ENCODE results near the gene LGR4.
"Not testable (repeated sequence)": the region's sequence is repeated elsewhere in the genome, so short reads cannot be mapped to it uniquely, and the experiment has no call there.

The LGR4 gene, protein sequence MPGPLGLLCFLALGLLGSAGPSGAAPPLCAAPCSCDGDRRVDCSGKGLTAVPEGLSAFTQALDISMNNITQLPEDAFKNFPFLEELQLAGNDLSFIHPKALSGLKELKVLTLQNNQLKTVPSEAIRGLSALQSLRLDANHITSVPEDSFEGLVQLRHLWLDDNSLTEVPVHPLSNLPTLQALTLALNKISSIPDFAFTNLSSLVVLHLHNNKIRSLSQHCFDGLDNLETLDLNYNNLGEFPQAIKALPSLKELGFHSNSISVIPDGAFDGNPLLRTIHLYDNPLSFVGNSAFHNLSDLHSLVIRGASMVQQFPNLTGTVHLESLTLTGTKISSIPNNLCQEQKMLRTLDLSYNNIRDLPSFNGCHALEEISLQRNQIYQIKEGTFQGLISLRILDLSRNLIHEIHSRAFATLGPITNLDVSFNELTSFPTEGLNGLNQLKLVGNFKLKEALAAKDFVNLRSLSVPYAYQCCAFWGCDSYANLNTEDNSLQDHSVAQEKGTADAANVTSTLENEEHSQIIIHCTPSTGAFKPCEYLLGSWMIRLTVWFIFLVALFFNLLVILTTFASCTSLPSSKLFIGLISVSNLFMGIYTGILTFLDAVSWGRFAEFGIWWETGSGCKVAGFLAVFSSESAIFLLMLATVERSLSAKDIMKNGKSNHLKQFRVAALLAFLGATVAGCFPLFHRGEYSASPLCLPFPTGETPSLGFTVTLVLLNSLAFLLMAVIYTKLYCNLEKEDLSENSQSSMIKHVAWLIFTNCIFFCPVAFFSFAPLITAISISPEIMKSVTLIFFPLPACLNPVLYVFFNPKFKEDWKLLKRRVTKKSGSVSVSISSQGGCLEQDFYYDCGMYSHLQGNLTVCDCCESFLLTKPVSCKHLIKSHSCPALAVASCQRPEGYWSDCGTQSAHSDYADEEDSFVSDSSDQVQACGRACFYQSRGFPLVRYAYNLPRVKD

DNA sequence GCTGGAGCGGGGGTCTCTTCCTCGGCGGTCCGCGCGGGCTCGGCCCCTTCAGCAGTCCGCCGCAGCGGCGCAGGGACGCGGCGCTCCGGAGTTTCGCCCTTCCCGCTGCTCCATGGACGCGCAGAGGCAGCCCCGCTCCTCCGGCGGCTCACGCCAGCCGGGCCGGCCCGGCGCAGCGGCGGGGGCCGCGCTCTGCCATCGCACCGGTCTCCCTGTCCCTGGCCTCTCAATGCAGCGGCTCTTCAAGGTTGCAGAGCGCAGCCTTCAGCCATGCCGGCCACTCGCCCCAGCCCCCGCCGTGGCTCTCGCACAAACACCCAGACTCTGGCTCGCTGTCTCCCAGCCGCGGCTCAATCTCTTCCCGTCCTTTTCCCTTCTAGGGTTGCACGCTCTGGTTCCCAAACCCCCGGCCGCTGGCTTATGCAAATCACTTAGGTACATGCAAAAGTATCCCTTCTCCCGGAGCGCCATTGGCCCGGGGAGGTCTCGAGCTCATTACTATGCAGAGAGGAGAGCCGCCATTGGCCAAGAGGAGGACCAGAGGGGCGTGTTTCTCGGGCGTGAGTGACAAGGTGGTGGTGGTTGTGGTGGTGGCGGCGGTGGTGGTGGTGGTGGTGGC is at the start of gene LGR4:
TSS of gene LGR4 (minus strand) at position 393 of the 619 bp plus-strand sequence. CDS start 488 bp downstream, outside the sequence.
- DNase-seq: peak; percentile 96

DNA sequence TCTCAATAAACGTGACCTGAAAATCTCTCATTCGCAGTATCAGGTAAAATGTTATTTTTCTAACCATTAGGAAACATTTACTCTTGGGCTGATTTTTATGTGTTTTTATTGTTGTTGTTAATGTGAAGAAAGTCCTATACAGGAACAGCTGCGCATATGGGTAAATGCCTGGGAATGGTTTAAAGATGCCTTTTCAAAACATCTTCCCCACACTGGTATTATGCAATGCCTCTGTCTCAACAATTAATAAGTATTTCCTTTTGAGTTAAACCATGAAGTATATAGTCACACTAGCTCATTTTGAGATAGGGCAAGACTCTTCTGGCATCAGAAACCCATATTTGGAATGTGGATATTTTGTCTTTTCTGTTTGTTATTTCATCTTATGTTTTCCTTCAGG is 47.6 kb upstream of the LGR4 start:
- DNase-seq: no peak

DNA sequence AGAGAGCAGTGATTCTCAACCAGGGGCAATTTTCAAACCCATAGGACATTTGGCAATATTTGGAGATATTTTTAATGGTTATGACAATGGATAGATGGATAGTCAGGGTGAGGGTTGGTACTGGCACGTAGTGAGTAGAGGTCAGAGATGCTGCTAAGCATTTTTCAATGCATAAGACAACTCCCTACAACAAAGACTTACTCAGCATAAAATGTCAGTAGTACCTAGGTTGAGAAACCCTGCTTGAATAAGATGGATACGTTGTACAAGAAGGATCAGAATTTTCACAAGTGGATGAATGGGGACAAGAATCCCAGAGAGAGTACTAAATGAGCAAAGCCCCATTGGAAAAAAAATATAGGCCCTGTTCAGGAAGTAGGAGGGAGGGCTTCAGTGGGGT is 45.9 kb upstream of the LGR4 start:
- DNase-seq: no peak

DNA sequence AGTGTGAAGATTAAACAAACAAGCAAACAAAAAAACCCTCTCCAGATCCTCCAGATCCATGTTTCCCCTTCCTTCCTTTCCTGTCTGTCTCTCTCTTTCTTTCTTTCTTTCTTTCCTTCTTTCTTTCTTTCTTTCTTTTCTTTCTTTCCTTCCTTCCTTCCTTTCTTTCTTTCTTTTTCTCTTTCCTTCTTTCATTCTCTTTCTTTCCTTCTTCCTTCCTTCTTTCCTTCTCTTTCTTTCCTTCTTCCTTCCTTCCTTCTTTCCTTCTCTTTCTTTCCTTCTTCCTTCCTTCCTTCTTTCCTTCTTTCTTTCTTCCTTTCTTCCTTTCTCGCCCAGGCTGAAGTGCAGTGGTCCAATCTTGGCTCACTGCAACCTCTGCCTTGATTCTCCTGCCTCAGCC is 44.9 kb upstream of the LGR4 start:
- DNase-seq: not testable (repeated sequence)

DNA sequence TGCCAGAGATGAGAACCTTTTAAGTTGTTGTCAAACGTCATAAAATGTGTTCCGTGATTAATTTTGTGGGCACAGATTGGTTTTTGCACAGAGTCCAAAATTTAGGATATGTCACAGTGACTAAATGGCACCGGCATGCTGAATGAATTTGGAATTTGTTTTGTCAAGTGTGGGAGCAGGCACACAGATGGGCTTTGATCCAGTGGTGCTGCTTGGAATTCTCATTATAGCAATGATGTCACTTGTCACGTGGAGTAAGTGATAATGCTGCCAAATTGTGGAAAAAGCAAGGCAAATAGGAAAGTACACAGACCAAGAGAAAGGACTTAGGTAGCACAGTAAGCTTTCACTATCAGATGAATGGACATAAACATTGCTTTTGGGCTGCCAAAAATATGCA is 42.0 kb upstream of the LGR4 start:
- DNase-seq: no peak

DNA sequence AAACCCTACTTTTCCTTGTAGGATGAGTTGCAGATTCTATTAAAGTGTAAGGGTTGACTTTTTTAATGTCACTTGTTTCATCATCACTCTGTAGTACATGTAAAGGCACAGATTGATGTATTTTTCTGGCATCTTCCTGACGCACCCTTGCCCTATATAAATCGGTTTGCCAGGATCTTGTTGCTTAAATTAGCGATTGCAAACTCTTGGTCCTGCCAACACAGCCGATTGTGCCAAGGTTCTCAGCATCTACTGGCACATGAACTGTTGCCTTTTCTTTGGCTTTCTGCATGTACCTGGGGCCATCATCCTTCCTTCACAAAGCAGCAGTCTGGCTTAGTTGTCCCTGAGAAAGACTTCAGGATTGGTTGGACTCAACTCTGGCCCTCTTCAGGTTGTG is 41.5 kb upstream of the LGR4 start:
- no peak for DNase-seq

DNA sequence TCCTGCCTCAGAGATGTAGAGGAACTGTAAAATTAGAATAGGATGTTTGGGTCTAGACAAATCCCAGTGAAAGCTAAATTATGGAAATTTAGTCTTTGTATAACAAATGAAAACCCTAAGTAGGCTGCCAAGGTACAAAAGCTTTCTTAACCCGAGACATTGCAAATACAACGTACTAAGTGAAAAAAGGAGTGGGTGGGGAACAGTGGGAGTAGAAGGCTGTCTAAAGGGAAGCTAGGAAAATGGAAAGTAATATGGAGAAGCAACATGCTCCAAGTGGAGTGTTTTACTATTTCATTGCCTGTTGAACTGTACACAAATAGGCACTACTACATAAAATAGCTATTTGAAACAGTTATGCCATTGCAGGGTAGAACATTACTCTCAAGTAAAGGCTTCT is 40.8 kb upstream of the LGR4 start:
- no peak for DNase-seq

DNA sequence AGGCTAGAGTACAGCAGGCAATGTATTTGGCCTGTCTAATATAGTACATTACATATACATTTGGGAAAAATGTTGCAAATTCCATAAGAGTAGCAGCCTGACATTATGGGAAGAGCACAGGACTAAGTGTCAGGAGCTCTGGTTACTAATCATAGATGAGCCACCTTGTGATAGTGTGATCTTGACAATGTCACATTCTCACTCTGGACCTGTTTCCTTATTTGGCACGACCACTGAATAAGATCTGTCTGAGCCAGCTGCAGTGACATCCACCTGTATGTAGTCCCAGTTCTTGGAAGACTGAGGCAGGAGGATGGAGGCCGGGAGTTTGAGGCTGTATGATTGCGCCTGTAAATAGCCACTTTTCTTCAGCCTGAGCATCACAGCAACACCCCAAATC is 39.6 kb upstream of the LGR4 start:
- DNase-seq: no peak

DNA sequence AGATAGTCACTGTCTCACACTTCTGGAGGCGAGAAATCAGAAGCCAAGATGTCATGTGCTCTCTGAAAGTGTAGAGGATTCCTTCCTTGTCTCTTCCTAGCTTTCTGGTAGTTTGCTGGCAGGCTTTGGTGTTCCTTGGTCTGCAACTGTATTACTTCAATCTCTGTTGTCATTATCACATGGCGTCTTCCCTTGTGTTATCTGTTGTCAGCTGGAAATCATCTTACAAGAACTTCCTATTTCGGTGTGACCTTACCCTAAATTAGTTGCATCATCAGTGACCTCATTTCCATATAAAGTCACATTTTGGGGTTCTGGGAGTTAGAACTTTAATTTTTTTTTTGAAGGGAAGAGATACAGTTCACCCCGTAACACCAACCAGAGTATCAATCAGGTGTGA is 37.3 kb upstream of the LGR4 start:
- DNase-seq: no peak

DNA sequence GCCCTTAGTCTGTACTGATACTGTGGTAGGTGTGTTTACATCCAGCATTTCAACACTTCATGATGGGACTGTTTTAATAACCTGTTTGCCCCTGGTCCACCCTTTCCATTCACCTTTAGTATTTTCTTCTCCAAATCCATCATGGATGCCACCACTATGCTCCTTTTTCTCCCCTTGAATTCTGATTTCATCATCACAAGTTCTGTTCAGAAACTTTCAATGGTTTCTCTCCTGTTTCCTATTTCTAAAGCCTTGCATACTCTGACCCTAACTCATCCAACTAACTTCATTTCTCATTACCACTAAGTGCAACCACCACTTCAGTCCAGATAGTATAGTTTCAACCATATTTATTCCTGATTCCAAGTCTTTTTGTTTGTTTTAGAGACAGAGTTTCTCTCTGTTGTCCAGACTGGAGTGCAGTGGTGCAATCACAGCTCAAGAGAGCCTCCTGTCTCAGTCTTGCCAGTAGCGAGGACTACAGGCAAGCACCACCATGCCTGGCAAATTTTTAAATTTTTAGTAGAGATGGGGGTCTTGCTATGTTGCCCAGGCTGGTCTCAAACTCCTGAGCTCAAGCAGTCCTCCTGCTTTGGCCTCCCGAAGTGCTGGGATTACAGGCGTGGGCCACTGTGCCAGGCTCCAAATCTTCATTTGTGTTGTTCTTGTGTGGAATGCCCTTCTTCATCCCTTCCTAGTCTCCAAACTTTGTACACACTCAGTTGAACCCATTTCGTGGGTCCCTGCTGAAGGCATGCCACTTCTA is 35.1 kb upstream of the LGR4 start:
- no peak for DNase-seq

DNA sequence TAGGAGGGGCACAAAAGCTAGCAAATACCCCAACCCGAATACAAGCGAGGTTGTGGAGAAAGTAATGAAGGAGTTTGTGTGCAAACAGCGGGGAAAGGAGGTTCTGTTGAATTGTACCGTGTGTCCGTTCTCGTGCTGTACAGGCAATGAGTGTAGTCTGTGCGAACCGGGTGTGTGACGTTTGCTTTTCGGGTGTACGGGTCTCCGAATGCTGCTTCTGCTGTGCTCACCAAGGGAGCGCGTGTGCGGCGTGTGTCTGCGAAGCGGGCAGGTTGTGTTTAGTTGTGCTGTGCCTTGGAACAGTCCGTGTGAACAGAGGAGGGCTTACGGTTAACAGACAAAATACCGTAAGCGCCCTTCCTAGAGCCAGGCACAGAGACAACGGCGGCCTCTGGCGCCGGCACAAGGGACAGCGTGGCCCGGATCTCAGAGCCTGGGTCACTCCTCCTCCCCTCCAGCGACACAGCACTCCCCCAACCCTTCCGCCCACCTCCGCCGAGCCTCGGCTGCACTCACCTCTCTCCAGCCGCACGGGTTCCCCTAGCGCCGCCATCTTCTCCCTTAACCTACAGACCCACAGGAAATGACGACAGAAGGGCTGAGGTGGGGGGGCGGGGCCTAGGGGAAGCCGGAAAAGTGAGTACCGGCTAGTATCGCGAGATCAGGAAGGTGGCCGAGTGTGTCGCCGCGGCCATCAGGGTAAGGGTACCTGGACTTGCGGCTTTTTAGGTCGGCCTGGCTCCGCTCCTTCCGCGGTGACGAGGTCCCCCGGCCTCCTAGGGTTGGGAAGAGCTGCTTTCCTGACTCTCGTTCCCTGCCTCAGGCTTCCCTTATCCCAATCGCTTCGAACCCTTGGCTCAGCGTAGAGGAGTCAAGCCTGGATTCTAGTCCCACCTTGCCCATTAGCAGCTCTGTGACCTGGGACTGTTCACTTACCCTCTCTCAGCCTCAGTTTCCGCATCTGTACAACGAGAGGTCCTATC is 33.9 kb upstream of the LGR4 start, which contains the start of gene LIN7C:
TSS of gene LIN7C (minus strand) at position 570 of the 983 bp plus-strand sequence. CDS start at position 553, 17 bp downstream.
- DNase-seq: peak; percentile 95

DNA sequence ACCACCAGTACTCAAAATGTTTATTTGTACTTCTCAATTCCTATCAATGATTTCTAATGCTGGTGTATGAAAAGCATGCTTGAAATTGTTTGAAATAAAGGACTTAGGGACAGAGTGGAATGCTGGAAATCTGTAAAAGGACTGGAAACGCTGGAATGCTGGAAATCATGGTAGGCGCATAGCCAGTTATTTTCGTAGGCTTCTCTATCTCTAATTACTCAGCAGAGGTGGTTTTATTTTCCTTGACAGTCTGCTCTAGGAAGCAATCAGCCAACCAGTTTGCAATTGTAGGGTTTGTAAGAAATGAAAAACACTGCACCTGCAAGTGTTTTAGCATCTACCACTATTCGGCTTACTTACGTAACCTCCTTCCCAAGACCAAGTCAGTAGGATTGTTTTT is 33.2 kb upstream of the LGR4 start:
- no peak for DNase-seq

DNA sequence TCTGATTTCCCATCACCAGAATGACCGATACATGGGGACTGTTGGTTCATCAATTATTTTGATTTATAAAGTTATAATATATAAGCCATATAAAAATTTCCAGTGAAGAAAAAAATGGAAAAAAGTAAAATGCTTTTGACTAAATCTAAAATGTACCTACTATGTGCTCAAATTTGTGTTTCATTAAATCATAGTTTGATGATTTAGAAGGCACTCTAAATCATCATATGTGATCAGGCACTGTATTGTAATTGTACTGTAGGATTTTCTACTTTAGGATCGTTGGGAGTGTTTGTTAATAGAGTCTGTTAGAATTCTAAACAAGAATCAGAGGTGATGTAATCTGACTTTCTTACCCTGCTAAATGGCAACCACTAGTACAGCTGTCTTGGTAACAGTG is 31.6 kb upstream of the LGR4 start:
- DNase-seq: no peak

DNA sequence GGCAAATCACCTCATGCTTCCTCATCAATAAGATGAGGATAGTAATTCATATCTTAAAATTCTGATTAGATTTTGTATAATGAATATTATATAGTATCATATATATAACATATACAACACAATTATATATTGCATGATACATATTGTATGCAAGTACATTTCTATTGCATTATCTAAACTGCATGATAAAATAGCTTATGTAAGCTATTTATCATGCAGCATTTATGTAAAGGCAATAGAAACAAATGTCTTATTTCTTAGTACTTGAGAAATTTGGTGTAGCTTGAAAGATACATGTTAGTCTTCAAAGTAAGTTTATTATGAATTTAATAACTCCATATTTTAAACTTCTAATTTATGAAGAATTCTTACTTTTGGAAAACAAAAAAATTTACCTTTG is 28.5 kb upstream of the LGR4 start:
- DNase-seq: no peak

DNA sequence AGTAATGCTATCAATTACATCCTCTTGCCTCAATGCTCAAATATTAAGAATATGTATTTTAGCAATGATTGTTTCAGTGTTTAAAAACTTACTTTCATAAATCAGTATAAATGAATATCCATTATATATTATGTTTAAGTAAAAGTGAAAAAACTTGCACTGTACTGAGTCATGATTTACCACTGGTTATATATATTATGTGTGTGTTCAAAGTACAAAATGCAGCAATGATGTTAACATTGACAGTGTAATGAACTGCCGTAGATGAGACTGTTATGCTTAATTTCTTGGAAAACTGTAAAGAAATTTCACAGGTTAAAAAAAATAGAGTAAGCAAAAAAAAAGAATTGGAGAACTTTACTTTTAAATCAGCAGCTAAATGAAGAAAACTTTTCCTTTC is 25.3 kb upstream of the LGR4 start:
- DNase-seq: no peak

DNA sequence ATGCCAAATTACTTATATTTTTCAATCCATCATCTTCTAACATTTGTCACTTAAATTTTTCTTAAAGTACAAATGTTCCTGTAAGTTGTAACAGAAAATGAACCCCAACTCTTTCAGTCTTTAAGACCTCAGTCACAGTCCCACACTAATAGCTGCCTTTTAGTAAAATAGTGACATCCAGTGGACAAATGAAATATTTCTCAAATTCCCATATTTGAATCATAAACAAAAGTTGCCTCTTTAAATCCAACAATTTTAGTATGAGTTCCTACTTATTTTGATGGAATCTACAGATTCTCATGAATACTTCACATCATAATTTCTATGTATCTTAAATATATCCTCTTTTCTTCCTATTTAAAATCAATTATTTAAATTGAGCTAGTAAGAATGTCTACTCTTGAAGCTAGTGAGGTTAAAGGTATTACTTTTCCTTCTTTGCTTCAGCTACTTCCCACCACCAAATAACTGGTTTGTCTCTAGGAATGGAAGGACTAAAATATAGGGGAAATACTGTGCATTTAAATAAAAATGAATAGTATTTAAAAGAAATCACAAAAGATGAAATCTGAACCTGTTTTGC is 24.8 kb upstream of the LGR4 start:
- peak; percentile 4 for DNase-seq

DNA sequence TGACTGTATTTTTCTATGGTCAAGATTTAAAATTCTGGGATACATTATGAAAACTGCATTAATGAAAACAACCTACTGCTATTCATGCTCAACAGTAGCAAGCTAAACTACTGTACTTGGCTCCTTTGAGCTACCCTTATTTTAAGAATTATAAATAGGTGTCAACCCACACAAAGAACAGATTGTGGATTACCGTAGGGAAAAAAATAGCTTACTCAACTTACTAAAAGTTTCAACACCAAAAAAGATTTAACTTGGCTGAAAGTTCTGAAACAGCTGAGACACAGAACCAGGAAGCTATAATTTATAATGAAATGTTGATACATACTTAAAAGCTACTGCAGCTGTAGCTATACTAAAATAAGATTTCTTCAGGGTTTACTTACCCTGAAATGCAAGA is 23.9 kb upstream of the LGR4 start:
- no peak for DNase-seq

DNA sequence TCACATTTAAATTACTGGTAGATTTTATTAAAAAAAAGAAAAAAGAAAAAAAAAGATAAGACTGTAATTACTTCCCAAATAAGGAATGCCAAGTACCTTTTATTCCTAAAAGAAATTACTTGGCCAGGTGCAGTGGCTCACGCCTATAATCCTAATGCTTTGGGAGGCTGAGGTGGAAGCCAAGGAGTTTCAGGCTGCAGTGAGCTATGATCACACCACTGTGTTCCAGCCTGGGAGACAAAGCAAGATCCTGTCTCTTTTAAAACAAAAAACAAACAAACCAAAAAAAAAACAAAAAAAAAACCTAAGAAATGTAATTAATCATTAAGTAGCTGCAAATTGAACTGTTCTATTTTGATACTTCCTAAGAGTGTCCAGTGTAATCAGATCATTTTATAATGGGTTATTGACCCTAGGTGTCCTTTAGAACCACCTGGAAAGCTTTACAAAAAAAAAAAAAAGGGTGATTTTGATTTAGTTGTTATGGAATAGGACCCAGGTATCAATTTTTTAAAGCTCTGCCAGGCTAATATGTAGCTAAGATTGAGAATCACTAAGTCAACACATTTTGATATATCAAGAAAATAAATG is 23.2 kb upstream of the LGR4 start:
- DNase-seq: no peak

DNA sequence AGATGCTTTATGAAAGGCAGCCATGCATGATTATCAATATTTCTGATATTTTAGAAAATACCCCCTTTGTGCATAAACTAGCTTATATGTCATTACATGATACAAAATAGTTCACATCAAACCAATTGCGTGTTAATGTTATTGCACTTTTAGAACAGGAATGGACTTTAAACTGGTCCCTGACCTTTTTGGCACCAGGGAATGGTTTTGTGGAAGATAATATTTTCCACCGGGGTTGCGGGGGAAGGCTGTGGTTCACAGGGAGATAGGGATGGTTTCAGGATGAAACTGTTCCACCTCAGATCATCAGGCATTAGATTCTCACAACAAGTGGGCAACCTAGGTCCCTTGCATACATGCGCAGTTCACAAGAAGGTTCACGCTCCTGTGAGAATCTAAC is 16.5 kb upstream of the LGR4 start:
- DNase-seq: no peak

DNA sequence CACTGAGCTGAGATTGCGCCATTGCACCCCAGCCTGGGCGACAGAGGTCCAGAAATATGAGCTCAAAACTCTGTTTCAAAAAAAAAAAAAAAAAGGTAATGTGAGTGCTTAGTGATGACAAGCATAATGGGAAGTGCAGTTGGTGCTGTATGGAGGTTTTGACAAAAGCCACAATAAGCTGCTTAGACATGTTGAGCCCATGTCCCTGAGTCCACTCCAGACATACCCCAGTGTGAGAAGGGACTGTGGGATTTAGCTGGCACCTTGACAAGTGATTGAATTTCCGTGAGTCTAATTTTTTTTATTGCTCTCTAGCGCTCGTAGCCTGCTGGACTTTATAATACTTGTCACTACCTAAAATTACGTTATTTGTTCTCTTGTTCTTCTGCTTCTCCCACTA is 15.1 kb upstream of the LGR4 start:
- no peak for DNase-seq
